Activated CD4-positive, alpha-beta T cell treated with anti-CD3 and anti-CD28 coated beads for 1 hour (primary cell): ENCODE data around the gene CATSPER1.

Experiments
- DNase-seq: peaks from one replicate; pipeline ENCODE4 v3.0.0-alpha.2; 2020

Gene CATSPER1

GRCh38 chr11:66026017-66026529 is at the start of gene CATSPER1:
Gene CATSPER1 (minus strand): TSS chr11:66026479. CDS start chr11:66026379, 100 bp downstream.
- DNase-seq: no peak

GRCh38 chr11:66075273-66075672 is 49.0 kb upstream of the CATSPER1 start:
- DNase-seq: no peak

GRCh38 chr11:66073669-66074068 is 47.4 kb upstream of the CATSPER1 start:
- DNase-seq: no peak

GRCh38 chr11:66072518-66072917 is 46.2 kb upstream of the CATSPER1 start:
- no peak for DNase-seq

- DNase-seq: no peak
Measured at GRCh38 chr11:66072081-66072480, 45.8 kb upstream of the CATSPER1 start.

- no peak for DNase-seq
Measured at GRCh38 chr11:66071381-66071801, 45.1 kb upstream of the CATSPER1 start.

- no peak for DNase-seq
Measured at GRCh38 chr11:66070604-66071380, 44.5 kb upstream of the CATSPER1 start.

GRCh38 chr11:66069715-66070603 is 43.7 kb upstream of the CATSPER1 start, which contains the start of gene PACS1:
Gene PACS1 (plus strand): TSS chr11:66070272. CDS start chr11:66070487, 215 bp downstream.
- DNase-seq: peak; percentile 64

GRCh38 chr11:66068923-66069714 is 42.8 kb upstream of the CATSPER1 start:
- no peak for DNase-seq

GRCh38 chr11:66068154-66068821 is 42.0 kb upstream of the CATSPER1 start:
- peak; percentile 66 for DNase-seq

GRCh38 chr11:66067640-66068039 is 41.4 kb upstream of the CATSPER1 start:
- DNase-seq: no peak

GRCh38 chr11:66066751-66067150 is 40.5 kb upstream of the CATSPER1 start:
- DNase-seq: no peak

- DNase-seq: no peak
Measured at GRCh38 chr11:66064571-66064970, 38.3 kb upstream of the CATSPER1 start.

GRCh38 chr11:66063900-66064299 is 37.6 kb upstream of the CATSPER1 start:
- DNase-seq: no peak

- no peak for DNase-seq
Measured at GRCh38 chr11:66062408-66062807, 36.1 kb upstream of the CATSPER1 start.

- no peak for DNase-seq
Measured at GRCh38 chr11:66061268-66061667, 35.0 kb upstream of the CATSPER1 start.

GRCh38 chr11:66059966-66060680 is 33.8 kb upstream of the CATSPER1 start:
- DNase-seq: no peak

GRCh38 chr11:66056501-66056900 is 30.2 kb upstream of the CATSPER1 start:
- no peak for DNase-seq

- no peak for DNase-seq
Measured at GRCh38 chr11:66055021-66055420, 28.7 kb upstream of the CATSPER1 start.

- DNase-seq: no peak
Measured at GRCh38 chr11:66052664-66052982, 26.3 kb upstream of the CATSPER1 start.
